ENCODE results near the gene PIEZO2. TPM values are rescaled to one million over a fixed set of nuclear protein-coding genes. Genes with fewer than 3 reads are reported as not detected.

The PIEZO2 gene
- total and polyA plus RNA-seq, 2 of the 8 experiments (the other 6 are each of a cell fraction or from before 2014, with no cell fraction given): 4.7 to 16.5 TPM

DNA sequence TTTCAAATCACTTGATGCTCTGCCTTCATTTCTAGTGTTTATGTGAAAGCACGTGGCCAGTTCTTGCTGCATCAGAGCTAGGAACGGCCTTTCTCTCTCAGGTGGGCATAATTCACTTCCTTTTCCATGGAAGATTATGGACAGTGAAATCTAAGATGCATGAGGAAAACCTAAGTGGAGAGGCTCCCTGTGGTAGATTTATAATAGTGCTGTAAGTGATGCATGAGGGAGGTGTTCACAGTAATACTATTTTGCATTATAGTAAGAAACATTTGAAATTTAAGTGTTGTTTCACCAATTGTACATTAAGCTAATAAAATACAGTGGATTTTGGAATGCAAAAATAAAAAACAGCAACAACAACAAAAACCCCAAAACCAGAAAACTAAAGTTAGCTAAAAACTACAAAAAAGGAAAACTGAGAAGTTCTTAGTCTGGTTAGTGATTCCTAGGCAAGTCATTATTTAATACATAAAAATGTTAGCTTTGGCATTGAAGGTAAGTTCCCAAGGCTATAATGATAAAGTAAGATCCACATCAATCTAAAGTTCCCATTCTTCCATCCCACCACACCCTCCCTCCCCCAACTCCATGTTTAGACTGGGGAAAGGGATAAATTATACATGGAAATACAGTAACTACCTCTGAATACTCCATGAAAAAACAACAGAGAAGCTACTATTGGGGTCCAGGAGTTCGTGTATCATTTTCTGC lies 469.7 kb downstream of the PIEZO2 start:
- Histone ChIP-seq H3K14ac (ENCODE audit: insufficient read length) (no peak overlapping the region), H3K4me2 (ENCODE audit: insufficient read depth in 1 of 2, low read depth in 2 of 2, low read length in 2 of 2) (no peak overlapping the region), H3K27ac (ENCODE audit: low read depth, low read length) (no peak overlapping the region), H3K56ac (replicated peaks; ENCODE audit: insufficient read length, low read depth, low read length) (no peak overlapping the region), H3K23me2 (ENCODE audit: low read depth, low read length) (no peaks in the 10 kb centered on the region), H3K9me3 (ENCODE audit: insufficient read depth in 2 of 2, low read depth in 1 of 2, low read length in 1 of 2) (no peaks in the 10 kb centered on the region), H2AK5ac (ENCODE audit: low read depth, low read length) (no peak overlapping the region), H3K23ac (ENCODE audit: insufficient read length) (no peak overlapping the region), H2BK12ac (ENCODE audit: low read depth, low read length) (no peak overlapping the region), H2BK5ac (ENCODE audit: low read depth, low read length) (no peak overlapping the region), H3K18ac (ENCODE audit: extremely low read depth, low read length) (no peak overlapping the region), H2BK20ac (ENCODE audit: low read length) (no peak overlapping the region), H2BK120ac (replicated peaks; ENCODE audit: low read depth, low read length) (no peak overlapping the region), H3K4ac (replicated peaks; ENCODE audit: insufficient read length, low read depth, low read length) (no peak overlapping the region), H4K8ac (ENCODE audit: extremely low read depth, insufficient read depth, low read length) (no peak overlapping the region), H3K79me1 (ENCODE audit: low read depth, low read length) (no peaks in the 10 kb centered on the region), H3K4me3 (ENCODE audit: extremely low read depth in 1 of 4, insufficient read depth in 2 of 4, low read depth in 3 of 4, low read length in 4 of 4) (no peak overlapping the region), H2AFZ (ENCODE audit: low read length) (no peak overlapping the region), H4K20me1 (replicated peaks in 1 of 2; ENCODE audit: control insufficient read depth in 1 of 2, insufficient read depth in 2 of 2, low read length in 2 of 2) (no peaks in the 10 kb centered on the region), H3K36me3 (ENCODE audit: control insufficient read depth in 2 of 4, insufficient read depth in 4 of 4, low read length in 3 of 4) (no peaks in the 10 kb centered on the region), H3K79me2 (ENCODE audit: control insufficient read depth in 1 of 2, insufficient read depth in 2 of 2, low read length in 2 of 2) (no peaks in the 10 kb centered on the region), H3K4me1 (replicated peaks in 1 of 4; ENCODE audit: control insufficient read depth in 3 of 4, insufficient read depth in 4 of 4, low read length in 3 of 4) (no peaks in the 10 kb centered on the region), H3K9ac (replicated peaks in 1 of 4; ENCODE audit: extremely low read depth in 1 of 4, low read depth in 3 of 4, low read length in 3 of 4) (no peak overlapping the region), H4K91ac (replicated peaks; ENCODE audit: insufficient read length, low read length) (no peak overlapping the region), H3K27me3 (replicated peaks in 1 of 4; ENCODE audit: control insufficient read depth in 3 of 4, extremely low read depth in 1 of 4, insufficient read depth in 3 of 4, low read length in 3 of 4) (no peaks in the 10 kb centered on the region), H2BK15ac (ENCODE audit: low read length) (no peak overlapping the region), H4K5ac (ENCODE audit: insufficient read length, low read depth, low read length) (no peak overlapping the region)
- POLR2A ChIA-PET (ENCODE audit: partially characterized antibody): no interaction called here
- FAIRE-seq (no peak), DNase-seq (ENCODE audit: low read depth in 1 of 2, low spot score in 2 of 2) (no peak)
- 87% methylated on average over 3 of the region's 3 CpGs; no CpG with 5 or more reads in 1 of the 2 experiments for WGBS, 2 experiments (ENCODE audit: extremely low coverage in 1 of 2, insufficient coverage in 1 of 2, insufficient read length in 1 of 2, insufficient replicate concordance in 2 of 2, low coverage in 1 of 2, low lambda C conversion rate in 2 of 2, missing lambda C conversion rate in 1 of 2)
- CTCF ChIA-PET (ENCODE audit: partially characterized antibody): interaction anchor here (1.3 kb wide), 1 partner anchor 120 kb away, joined by 4 read pairs; no protein-coding TSS in a partner anchor
- no peak for TF ChIP-seq EGR1 (IDR thresholded peaks at IDR 0.05; ENCODE audit: borderline replicate concordance, low read depth, low read length)
- TF ChIP-seq RXRA (IDR thresholded peaks at IDR 0.05; ENCODE audit: insufficient read depth, low read depth, low read length): no peak
- TF ChIP-seq EP300 (IDR thresholded peaks at IDR 0.05; ENCODE audit: borderline replicate concordance in 1 of 2, low read depth in 2 of 2, low read length in 2 of 2): no peak
- TF ChIP-seq, protein P1, sequence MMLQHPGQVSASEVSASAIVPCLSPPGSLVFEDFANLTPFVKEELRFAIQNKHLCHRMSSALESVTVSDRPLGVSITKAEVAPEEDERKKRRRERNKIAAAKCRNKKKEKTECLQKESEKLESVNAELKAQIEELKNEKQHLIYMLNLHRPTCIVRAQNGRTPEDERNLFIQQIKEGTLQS (IDR thresholded peaks at IDR 0.05; ENCODE audit: insufficient read depth, low read depth, low read length): no peak
- no peak for TF ChIP-seq RAD21 (IDR thresholded peaks at IDR 0.05 in 1 of 2, conservative IDR thresholded peaks at IDR 0.05 in 1 of 2; ENCODE audit: low read depth in 2 of 2, low read length in 2 of 2)
- TF ChIP-seq CEBPB (IDR thresholded peaks at IDR 0.05; ENCODE audit: low read depth, low read length): no peak
